Mucosa of descending colon (tissue), 3 donors: ENCODE results near the gene ARRB1. TPM values are rescaled to one million over a fixed set of nuclear protein-coding genes. Genes with fewer than 3 reads are reported as not detected.

Experiments used
- ATAC-seq: fragments of 200-7000 bp; cut with Tn5 transposase; one replicate; pipeline ENCODE4 v1.9.1; 2020; ENCODE audit warnings: mild to moderate bottlenecking, moderate library complexity
- DNase-seq, 3 donors: peaks; one replicate each; pipeline ENCODE4 v3.0.0-alpha.2; 2020
- H3K36me3 ChIP-seq: fragments of 200-600 bp; one replicate; pipeline ENCODE4 v1.8.0; 2021; ENCODE audit warnings: low read depth, mild to moderate bottlenecking
- H3K4me1 ChIP-seq: fragments of 200-600 bp; one replicate; pipeline ENCODE4 v1.8.0; 2021; ENCODE audit warnings: low read depth, mild to moderate bottlenecking
- H3K4me3 ChIP-seq: fragments of 200-600 bp; one replicate; pipeline ENCODE4 v1.8.0; 2021; ENCODE audit warnings: mild to moderate bottlenecking
- H3K9me3 ChIP-seq: fragments of 200-600 bp; one replicate; pipeline ENCODE4 v1.8.0; 2021; ENCODE audit warnings: mild to moderate bottlenecking
- CTCF ChIP-seq: fragments of 200-600 bp; IDR thresholded peaks from one replicate; pipeline ENCODE4 v1.8.0; 2022; ENCODE audit warnings: antibody characterized with exemption, mild to moderate bottlenecking
- intact Hi-C, 2 donors: fragments of 100-400 bp; cut with DNase I in 1 of 2; cut with micrococcal nuclease in 1 of 2; formaldehyde crosslinking; loops; one replicate each; pipeline versions ENCODE4 v1.11.0 to v1.11.1; 2022; cut with DNase I, micrococcal nuclease
- total RNA-seq, 3 donors: library from RNA; stranded (reverse); fragmentation: NEBNext Ultra II Directional in 2 of 3; extraction: Animal tissue kit (Norgen Biotek cat#: 25700) in 2 of 3; gene quantifications; one replicate each; pipeline versions ENCODE4 v1.2.1 to v1.2.4, GENCODE V29; 2021 to 2023
- donor health status: DM: no; HTN: no; CAD: no; lungs with moderate emphysema.
- donor health status: DM: no; HTN: no; CAD: no.
- donor health status: DM: no; HTN: yes; CAD: no.

ARRB1 gene
- total RNA-seq, 3 donors from 2014 or later = 76.7 to 128 (median 121) TPM

GRCh38 chr11:75264356-75264755 is 87.1 kb downstream of the ARRB1 start:
- Histone ChIP-seq H3K36me3 (peaks cover 4% of the 10 kb centered on the region), H3K4me3 (no peak overlapping the region), H3K4me1 (no peaks in the 10 kb centered on the region), H3K9me3 (no peaks in the 10 kb centered on the region)
- no peak for ATAC-seq
- TF ChIP-seq CTCF = no peak
- intact Hi-C loops = no loop called here
- DNase-seq = no peak

GRCh38 chr11:75263944-75264349 is 87.5 kb downstream of the ARRB1 start:
- ATAC-seq = peak; percentile 3
- no peak for DNase-seq
- no peak for TF ChIP-seq CTCF
- H3K4me3 ChIP-seq = no peak overlapping the region
- H3K4me1 ChIP-seq = no peaks in the 10 kb centered on the region
- no peaks in the 10 kb centered on the region for H3K9me3 ChIP-seq
- peaks cover 4% of the 10 kb centered on the region for H3K36me3 ChIP-seq
- intact Hi-C loops = no loop called here

DNA sequence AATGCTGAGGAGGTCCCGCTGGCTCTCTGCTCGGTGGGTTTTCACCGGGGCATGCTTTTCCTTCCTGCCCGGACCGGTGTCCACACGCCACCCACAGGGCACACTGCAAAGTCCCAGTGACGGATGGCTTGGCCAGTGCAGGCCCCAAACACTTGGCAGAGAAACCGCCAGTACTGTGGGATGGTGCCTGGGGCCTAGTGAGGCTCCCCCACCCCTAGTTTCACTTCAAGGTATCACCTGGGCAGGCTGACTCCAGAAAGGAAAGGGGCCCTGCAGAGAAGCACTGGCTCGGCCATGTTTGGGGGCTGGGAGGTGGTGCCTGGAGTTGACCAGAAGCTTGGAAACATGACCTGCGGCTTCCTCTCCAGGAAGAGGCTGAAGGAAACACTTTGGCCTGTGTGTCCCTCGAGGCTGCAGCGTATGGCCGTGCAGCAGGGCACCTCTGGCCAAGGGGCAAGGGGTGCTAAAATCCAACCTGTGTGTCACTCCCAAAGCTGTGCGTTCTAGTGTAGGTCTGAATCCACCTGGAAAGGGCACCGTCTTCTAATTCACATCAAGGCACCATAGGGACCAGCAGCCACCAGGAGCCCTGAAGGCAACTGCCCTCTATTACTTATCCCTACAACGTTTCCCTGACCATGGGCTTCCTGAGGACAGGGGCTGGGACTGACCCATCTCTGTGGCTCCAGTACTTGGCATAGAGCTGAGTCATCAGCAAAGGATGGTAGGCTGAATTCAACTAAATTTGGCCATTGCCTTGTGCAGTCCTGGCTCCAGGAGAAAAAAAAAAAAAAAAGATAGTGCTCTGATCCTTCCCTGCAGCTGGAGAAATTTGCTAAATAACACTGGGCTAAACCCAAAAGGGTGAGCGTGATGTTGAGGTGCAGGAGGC is 88.3 kb downstream of the ARRB1 start:
- Histone ChIP-seq H3K9me3 (no peaks in the 10 kb centered on the region), H3K4me3 (no peak overlapping the region), H3K4me1 (no peaks in the 10 kb centered on the region), H3K36me3 (peaks cover 4% of the 10 kb centered on the region)
- no peak for TF ChIP-seq CTCF
- DNase-seq (no peak), ATAC-seq (peak; percentile 17)
- intact Hi-C loops = no loop called here

- Histone ChIP-seq H3K9me3 (no peaks in the 10 kb centered on the region), H3K4me1 (no peaks in the 10 kb centered on the region), H3K36me3 (peaks cover 4% of the 10 kb centered on the region), H3K4me3 (no peak overlapping the region)
- intact Hi-C loops = no loop called here
- DNase-seq (no peak), ATAC-seq (no peak)
- no peak for TF ChIP-seq CTCF
Observed at GRCh38 chr11:75262436-75262835, 89.0 kb downstream of the ARRB1 start.

GRCh38 chr11:75261902-75262361 is 89.5 kb downstream of the ARRB1 start:
- no peak for TF ChIP-seq CTCF
- Histone ChIP-seq H3K9me3 (no peaks in the 10 kb centered on the region), H3K4me1 (no peaks in the 10 kb centered on the region), H3K4me3 (no peak overlapping the region), H3K36me3 (peaks cover 4% of the 10 kb centered on the region)
- no peak for ATAC-seq
- no peak for DNase-seq
- intact Hi-C loops = no loop called here
